Jurkat, Clone E6-1 (cell line): ENCODE results near the gene AMBN.
"Not testable (repeated sequence)": the region's sequence is repeated elsewhere in the genome, so short reads cannot be mapped to it uniquely, and the experiment has no call there.

Source experiments
- DNase-seq: peaks from one replicate; pipeline ENCODE4 v3.0.0-alpha.2; 2011; ENCODE audit warnings: low read depth, low spot score
- H3K4me3 ChIP-seq: 2 replicates; pipeline ENCODE4 v1.5.1; 2011; ENCODE audit warnings: mild to moderate bottlenecking, low read length, control low read depth, moderate library complexity

AMBN gene

DNA sequence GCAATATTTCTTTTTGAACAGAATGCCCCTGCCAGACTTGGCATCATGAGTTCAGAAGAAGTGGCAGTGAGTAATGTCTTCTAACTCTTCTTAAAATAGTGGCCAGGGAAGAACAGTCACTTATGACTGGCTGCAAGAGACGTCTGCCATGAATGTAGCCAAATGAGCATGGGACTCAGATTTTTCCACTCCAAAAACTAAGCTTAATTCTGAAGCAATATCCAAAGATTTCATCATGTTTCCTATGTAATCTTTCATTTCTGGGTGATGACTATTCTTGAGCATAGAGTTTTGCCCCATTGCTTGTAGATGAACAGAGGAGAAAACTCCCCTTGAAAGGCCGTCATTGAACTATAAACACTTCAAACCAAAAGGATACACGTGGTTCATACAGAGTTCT is 11.8 kb downstream of the AMBN start:
- H3K4me3 ChIP-seq, result no peak overlapping the region
- no peak for DNase-seq

DNA sequence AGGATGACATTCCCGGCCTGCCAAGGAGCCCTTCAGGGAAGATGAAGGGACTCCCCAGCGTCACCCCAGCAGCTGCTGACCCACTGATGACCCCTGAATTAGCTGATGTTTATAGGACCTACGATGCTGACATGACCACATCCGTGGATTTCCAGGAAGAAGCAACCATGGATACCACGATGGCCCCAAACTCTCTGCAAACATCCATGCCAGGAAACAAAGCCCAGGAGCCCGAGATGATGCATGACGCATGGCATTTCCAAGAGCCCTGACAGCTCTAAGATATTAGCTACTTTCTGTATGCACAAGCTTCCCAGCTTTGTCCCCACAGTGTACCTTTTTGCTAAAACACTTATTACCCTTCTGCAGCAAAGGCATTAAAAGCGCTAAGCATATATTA is 14.4 kb downstream of the AMBN start:
- H3K4me3 ChIP-seq, result no peak overlapping the region
- no peak for DNase-seq

DNA sequence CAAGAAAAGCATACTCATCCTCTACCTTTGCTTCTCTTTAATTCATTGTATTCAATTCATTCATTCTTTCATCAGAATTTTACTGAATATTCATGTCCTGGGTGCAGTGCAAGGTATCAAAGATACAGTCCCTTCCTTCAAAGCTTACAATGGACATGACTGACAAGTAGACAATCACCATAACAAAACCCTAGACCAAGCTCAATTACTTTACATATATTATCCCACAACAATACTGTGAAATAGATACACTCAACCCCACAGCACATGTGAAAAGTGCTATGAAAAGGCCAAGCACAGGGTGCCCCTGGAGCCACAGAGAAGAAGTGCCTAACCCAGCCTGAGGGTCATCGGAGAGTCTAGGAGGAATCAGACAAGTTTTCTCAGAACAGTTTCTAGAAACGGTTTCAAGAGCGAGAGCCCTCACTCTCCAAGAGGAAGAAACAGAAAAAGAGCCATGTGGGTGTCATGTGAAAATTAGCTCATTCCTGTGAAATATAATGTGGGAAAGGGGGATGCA is 15.3 kb downstream of the AMBN start:
- no peak for DNase-seq
- H3K4me3 ChIP-seq, result no peak overlapping the region

DNA sequence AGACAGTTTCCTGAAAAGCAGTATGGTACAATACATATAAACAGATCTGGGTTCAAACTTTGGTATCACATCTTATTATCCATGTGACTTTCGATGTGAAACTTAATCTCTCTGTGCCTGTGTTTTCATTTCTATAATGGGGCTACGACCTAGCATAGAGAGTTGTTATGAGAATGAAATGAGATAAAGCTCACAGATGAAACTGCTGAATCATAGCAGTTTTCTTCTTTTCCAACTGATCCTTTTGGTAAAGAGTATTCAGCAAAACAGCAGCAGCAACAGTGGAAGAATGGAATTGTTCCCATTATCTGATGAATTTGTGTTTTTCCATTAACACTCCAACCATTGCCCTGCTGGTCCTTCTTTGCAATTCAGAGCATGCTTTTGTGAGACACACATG is 16.3 kb downstream of the AMBN start:
- H3K4me3 ChIP-seq, result no peak overlapping the region
- DNase-seq, result no peak

DNA sequence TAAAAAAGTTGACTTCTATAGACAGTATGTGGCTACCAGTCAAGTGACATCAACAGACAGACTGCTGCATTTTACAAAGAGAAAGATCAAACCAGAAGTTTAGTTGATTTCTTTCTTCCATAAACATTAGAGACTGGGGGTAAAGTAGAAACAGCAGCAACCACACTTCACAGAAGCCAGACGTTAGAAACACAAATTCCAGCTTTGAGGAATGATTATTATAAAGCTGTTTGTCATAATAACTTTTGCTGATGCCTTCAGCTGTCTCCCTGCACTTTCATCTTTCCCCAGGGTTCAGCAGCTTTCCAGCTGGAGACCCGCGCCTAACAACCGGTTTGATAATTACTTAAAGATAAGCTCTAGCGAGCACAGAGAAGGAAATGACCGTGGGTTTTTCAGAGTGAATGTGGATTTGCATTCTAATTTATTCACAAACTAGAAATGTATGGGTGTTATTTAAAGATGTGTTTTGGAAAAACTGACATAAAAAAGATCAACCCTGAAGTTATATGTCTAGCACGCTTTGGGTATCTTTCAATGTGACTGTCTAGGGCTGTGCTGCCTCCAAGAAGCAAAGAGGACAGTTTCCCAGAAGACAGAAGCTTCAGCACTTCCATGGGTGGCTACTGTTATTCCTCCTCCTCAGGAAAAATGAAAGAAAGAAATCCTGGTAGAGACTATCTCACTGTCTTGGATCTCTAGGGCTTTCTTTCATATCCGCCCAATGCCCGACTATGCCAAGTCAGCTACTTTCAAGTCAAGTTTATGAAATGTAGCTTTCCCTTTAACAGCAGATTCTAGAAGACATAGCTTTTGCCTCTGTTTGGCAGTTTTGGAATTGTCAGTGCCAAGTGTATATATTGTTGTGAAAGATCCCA is 21.5 kb downstream of the AMBN start:
- H3K4me3 ChIP-seq, result no peak overlapping the region
- no peak for DNase-seq

DNA sequence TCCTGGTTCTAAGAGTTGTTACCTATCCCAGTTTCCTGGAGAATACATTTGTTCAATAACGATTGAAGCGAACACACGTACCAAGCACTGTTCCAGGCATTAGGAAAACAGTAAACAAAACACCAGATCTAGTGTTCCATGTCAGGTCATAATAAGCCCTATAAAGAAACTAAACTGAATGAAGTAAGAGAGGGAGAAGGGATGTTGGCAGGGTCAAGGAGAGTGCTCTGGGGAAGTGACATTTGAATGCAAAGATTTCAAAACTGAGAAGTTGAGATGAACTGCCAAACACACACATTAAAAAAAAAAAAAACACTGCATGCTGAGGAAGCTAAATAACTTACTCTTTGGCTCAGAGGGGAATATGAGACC is 22.1 kb downstream of the AMBN start:
- H3K4me3 ChIP-seq, result no peak overlapping the region
- no peak for DNase-seq

DNA sequence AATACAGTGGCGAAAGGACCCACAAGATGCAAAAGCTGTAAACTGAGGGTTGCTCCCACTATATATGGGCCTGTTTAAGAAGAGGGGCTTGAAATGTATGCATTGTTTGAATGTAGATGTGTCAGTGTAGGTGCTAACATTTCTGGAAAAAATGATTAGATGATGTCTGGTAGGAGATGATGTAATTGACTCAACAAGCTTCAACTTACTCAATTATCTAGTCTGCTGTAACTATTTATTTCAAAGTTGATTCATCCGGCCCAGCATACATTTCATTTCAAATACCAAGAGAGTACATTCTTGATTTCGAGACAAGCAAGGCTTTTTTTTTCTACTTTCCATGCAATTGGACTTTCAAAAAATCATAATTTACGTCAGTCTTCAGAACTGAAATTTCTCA is 27.2 kb downstream of the AMBN start:
- no peak for DNase-seq
- no peak overlapping the region for H3K4me3 ChIP-seq

DNA sequence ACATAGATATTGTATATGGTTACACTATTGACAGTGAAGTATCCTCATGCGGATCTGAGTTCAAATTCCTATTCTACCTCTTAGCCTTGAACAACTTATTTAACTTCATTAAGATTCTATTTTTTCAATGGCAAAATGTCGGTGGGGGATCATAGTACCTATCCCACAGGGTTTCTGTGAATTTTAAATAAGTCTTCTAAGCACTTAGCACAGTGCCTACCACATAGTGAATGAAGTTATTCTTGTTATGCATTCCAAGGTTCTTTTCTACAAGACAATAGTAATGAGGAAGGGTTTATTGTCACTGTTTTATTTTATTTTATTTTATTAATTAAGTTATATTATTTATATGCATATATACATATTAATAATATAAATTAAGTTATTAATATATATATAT is 27.7 kb downstream of the AMBN start:
- DNase-seq, result no peak
- H3K4me3 ChIP-seq, result no peak overlapping the region

DNA sequence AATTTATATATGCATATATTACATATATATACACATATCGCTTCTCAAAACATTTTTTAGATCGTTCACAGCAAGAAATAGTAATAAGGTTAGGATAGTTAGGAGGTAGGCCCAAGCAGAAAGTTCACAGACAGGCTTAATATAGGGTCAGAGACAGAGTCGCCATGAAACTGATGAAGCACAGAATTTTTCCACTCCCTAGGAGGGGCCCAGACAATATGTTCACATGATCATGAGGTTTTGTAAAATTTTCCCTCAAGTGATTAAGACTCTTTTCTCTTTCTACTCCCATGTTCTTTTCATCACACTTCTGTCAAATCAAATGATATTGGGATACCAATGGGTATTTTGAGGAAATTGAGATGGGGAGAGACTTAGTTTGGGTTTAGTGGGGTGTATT is 31.3 kb downstream of the AMBN start:
- no peak overlapping the region for H3K4me3 ChIP-seq
- DNase-seq, result no peak

DNA sequence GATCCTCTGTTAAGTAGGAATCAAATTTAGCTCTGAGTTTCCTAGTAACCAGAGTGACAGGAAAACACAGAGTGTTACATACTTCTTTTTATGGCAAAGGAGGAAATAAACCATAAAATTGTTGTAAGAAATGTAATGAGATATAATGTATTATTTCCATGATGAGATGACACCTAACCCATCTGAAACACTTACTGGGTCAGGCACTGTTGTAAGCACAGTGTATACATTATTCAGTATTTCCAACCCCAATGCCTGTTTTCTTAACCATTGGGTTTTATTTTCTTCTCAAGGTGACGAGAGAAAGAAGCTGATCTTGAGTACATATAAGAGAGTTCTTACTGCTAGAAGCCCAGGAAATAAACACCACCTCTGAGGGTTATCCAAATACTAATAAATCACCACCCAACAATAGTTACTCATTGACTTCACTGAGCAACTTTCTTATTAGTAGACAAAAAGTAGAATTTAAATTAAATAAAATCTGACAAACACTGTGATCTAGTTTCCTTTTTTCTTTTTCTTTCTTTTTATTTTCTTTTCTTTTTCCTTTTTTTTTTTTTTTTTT is 32.3 kb downstream of the AMBN start:
- no peak for DNase-seq
- no peak overlapping the region for H3K4me3 ChIP-seq

DNA sequence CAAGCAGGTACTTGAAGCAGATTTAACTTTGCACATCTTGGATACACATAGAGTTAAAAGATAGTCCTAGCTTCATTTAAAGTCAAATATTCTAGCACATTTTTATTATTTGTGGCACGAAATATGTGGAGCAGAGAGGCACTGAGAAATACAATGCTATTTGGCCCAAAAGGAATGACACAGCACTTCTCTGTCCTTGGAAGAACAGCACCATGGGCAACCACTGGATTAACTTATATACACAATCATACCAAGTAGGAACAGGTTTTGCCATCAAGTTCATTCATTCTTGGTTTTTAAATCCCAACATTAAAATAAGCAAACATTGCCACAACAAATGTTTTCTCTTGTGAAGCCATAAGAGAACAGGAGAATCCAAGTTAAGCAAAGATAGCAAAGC is 35.6 kb downstream of the AMBN start:
- no peak for DNase-seq

DNA sequence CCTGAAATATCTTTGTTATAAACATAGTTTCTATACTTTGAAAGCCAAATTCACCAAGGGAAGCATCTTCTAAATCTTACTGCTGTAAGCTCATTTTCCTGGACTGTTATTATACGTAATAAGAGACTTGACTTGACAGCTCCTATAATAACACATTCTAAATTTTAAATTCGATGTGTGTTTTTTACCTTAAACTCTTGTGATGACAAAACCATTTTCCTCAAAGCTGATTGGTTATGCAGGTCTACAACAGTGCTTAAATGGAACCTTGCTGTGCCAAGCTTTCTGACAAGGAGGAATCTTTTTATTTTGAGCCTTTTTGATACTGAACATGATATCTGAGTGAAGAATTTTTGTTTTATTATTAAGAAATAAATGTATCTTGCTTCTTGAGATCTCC is 36.4 kb downstream of the AMBN start, which contains the start of gene ENAM:
Gene ENAM, plus strand, starts transcription at position 301 of the 400 bp plus-strand sequence. CDS start 757 bp downstream, outside the sequence.
- H3K4me3 ChIP-seq, result no peak within 1 kb of the TSS
- DNase-seq, result no peak

More for the DNA sequence above, 35.6 kb downstream of the AMBN start:
- H3K4me3 ChIP-seq, result no peak overlapping the region

DNA sequence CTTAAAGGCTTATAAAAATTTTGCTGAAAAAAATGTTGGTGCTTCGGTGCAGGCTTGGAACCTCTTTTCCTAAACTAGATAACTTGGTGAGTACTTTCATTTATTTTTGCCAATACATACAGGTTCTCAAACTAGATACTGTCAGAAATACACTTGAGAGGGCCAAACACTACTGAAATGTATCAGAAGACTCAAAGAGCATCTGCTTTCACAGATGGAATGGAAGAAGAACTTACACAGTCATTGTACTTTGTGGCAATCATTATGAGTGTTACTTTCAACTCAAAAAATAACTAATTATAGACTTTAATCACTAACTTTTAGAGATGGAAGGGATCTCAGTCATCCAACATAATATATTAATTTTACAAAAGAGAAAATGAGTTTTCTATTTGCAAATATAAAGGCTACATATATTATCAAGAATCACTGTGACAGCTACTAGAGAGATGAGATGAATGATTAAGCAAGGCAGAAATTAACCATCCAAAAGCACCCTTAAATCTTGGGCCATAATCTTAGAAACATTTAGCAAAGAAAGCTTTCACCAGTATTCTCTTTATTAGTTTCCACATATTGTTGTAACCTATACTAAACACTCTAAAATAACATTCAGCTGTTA is 37.5 kb downstream of the AMBN start:
- H3K4me3 ChIP-seq, result no peak overlapping the region
- no peak for DNase-seq

DNA sequence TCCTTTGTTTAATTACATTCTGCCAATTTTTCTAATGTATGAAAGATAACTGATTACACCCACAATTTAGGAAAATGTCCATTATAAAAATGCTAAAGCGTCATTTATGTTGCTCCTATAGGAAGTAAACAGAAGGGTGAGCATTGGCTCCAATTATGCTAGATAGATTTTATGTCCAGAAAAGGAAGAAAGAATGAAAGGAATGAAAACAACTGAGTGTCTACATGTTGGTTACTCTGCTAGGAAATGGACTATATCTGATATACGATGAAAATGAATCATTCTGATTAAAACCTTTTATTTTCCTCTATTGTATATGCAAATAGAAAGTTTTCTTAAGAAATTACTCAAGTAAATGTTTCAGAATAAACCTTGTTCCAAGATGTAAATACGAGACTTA is 38.1 kb downstream of the AMBN start:
- no peak for DNase-seq
- no peak overlapping the region for H3K4me3 ChIP-seq

DNA sequence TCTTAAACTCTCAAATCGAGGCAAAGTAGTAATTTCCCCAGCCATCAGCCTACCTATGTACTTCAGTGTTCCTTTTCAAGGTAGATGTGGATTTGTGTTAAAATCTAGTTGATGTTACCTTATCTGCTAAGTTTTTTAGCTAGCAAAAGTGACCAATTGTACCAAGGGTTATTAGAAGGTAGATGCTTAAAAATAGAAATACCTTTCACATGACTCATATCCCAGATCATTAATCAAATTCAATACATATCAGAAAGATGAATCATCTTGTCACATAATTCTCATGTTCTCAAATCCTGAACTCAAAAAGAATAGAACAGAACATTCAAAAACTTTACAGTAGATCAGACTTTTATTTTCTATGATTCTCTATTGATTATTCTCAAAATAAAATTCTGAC is 40.0 kb downstream of the AMBN start:
- no peak for DNase-seq
- no peak overlapping the region for H3K4me3 ChIP-seq

DNA sequence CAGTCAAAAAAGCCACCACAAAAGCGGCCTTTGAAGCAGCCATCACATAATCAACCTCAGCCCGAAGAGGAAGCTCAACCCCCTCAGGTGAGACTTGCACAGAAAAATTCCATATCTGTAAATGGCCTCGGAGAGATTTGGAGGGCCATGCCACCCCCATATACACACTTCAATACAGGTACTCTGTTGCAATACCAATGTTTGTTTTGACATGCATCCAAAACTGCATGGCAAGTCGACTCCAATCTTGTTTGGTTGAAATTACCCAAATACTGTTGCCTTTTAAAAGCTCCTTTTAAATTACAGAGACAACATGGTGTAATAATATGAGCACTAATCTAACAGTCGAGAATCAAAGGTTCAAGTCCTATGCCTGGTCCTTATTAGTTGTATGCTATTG is 42.4 kb downstream of the AMBN start:
- DNase-seq, result no peak
- H3K4me3 ChIP-seq, result no peak overlapping the region

DNA sequence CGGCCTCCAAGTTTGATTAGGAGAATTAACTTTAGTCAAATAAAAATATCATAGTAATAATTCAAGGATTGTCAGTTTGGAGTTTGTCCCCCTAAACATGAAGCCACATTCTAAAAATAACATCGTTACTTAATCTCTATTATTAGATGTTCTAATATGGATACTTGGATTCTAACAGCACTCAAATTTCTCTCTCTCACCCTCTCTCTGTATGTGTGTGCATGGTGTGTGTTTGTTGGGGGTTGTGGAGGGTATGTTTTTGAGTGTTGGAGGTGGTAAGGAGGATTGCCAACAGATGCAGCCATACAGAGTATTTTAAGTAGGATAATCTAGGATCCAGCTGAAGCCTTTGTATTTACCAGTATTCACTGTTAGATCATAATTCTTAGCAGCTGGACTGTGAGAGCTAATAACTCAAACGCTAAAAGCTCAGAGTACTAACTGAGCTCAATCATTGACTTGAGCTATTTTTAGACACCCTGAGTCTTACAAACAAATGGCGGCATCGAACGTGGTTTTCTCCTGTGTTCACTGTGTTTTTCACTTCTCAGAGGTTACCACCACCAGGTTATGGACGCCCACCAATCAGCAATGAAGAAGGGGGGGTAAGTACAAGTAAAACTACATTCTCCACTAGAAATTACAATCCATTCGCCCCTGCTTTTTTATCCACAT is 45.3 kb downstream of the AMBN start:
- no peak for DNase-seq
- H3K4me3 ChIP-seq, result no peak overlapping the region

DNA sequence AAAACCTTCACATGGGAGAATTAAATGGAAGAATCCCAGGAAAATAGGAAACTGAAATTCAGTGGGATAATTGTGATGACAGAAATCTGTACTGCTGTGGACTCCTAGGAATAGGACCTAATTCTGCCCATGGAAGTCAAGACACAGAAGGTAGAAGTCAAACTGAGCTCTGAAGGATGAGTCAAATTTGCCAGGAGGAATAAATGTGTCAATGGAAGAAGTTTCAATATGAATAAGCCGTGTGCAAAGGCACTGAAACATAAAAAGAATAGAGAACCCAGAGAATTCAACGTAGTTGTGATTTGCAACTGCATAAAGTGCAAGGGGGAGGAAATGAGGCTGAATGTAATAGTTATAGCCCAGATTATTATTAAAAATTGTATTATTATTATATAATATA is 48.1 kb downstream of the AMBN start:
- no peak overlapping the region for H3K4me3 ChIP-seq
- no peak for DNase-seq

DNA sequence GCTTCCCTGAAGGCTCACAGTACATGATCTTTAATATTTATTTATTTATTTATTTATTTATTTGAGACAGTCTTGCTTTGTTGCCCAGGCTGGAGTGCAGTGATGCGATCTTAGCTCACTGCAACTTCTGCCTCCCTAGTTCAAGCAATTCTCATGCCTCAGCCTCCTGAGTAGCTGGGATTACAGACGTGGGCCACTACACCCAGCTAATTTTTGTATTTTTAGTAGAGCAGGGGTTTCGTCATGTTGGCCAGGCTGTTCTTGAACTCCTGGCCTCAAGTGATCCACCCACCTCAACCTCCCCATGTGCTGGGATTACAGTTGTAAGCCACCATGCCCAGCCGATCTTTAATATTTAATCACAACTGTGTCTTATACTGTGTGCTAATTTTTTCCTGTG is 58.7 kb downstream of the AMBN start:
- not testable (repeated sequence) for H3K4me3 ChIP-seq, DNase-seq
